K562 (cell line): ENCODE measurements around the gene PDE3A. TPM values are rescaled to one million over a fixed set of nuclear protein-coding genes. Genes with fewer than 3 reads are reported as not detected.

Experiments
- ATAC-seq: fragments of 200-7000 bp; cut with Tn5 transposase; 3 replicates; pipeline ENCODE4 v1.9.1; 2020; ENCODE audit warnings: moderate library complexity
- BruUV-seq: library from RNA; stranded (reverse); fragments of 400-500 nt; replicated peaks from 2 replicates; lab custom pipeline; 2021; lab: Mats Ljungman, UMichigan
- CTCF ChIA-PET: fragments of 300-600 bp; formaldehyde crosslinking; extraction: SDS; loops from one replicate; lab custom pipeline; 2021; ENCODE audit warnings: low intra/inter-chr PET ratio; lab: Yijun Ruan, JAX
- POLR2A ChIA-PET: fragments of 300-600, 350-650 bp; sonication (Branson Sonifier 250); formaldehyde crosslinking; extraction: SDS; loops from one replicate; lab custom pipeline; 2021; ENCODE audit warnings: antibody characterized with exemption, inconsistent platforms; lab: Yijun Ruan, JAX
- DNase-seq, 4 experiments: peaks; one replicate each; pipeline versions ENCODE4 v3.0.0 to v3.0.0-alpha.2; 2011 to 2018; ENCODE audit warnings: low spot score in 3 of 4, mixed read lengths in 3 of 4; ENCODE audit errors: extremely low read depth in 1 of 4
- FAIRE-seq: peaks from 2 replicates; lab custom pipeline; 2011; peaks lifted over from hg19 to GRCh38; lab: Jason Lieb, UNC
- H2AFZ ChIP-seq: 2 replicates; pipeline ENCODE4 v1.6.0; 2011; ENCODE audit warnings: low read depth, low read length, control low read depth, inconsistent platforms
- H3K27ac ChIP-seq: fragments of 200-600 bp; 3 replicates; pipeline ENCODE4 v1.8.0; 2011; ENCODE audit warnings: low read depth, mild to moderate bottlenecking, control low read depth, inconsistent platforms, low read length, moderate library complexity, mixed read lengths; ENCODE audit errors: extremely low read depth
- H3K27me3 ChIP-seq, 2 experiments: fragments of 300-600 bp in 1 of 2; 2 replicates in 1 of 2; 3 replicates in 1 of 2; pipeline versions ENCODE4 v1.6.0 to v1.8.0; 2011; ENCODE audit warnings: inconsistent platforms in 2 of 2, low read length in 2 of 2, mild to moderate bottlenecking in 1 of 2, mixed read lengths in 1 of 2, moderate library complexity in 1 of 2; ENCODE audit not compliant: control insufficient read depth in 2 of 2, insufficient read depth in 2 of 2
- H3K36me3 ChIP-seq: fragments of 300-600 bp; 3 replicates; pipeline ENCODE4 v1.8.0; 2011; ENCODE audit warnings: mild to moderate bottlenecking, low read length, inconsistent platforms; ENCODE audit not compliant: control insufficient read depth, insufficient read depth
- H3K4me1 ChIP-seq, 2 experiments: fragments of 200-600 bp in 1 of 2; replicated peaks in 1 of 2; 2 replicates in 1 of 2; 3 replicates in 1 of 2; pipeline versions ENCODE4 v1.5.1 to v1.8.0; 2011; ENCODE audit warnings: inconsistent platforms in 2 of 2, low read length in 2 of 2, mild to moderate bottlenecking in 1 of 2, mixed read lengths in 1 of 2, moderate library complexity in 1 of 2; ENCODE audit not compliant: control insufficient read depth in 2 of 2, insufficient read depth in 2 of 2
- H3K4me2 ChIP-seq: 2 replicates; pipeline ENCODE4 v1.6.1; 2011; ENCODE audit warnings: low read length, control low read depth, inconsistent platforms, mixed read lengths; ENCODE audit not compliant: insufficient read depth
- H3K4me3 ChIP-seq: fragments of 200-600 bp; sonication (generic), shearing (Covaris generic); 2 replicates; pipeline ENCODE4 v1.5.1; 2016; ENCODE audit warnings: control low read depth, inconsistent platforms
- H3K79me2 ChIP-seq: fragments of 200-600 bp; 3 replicates; pipeline ENCODE4 v1.8.0; 2011; ENCODE audit warnings: low read length, inconsistent platforms; ENCODE audit not compliant: control insufficient read depth, insufficient read depth
- H3K9ac ChIP-seq, 2 experiments: 2 replicates each; pipeline versions ENCODE4 v1.6.0 to v1.6.1; 2011; ENCODE audit warnings: low read depth in 2 of 2, low read length in 2 of 2, control low read depth in 1 of 2, inconsistent platforms in 1 of 2, mild to moderate bottlenecking in 1 of 2, mixed read lengths in 1 of 2; ENCODE audit not compliant: insufficient read depth in 1 of 2
- H3K9me1 ChIP-seq: one replicate; pipeline ENCODE4 v1.6.0; 2011; ENCODE audit warnings: inconsistent platforms, mild to moderate bottlenecking, low read length, moderate library complexity; ENCODE audit not compliant: control insufficient read depth, insufficient read depth
- H3K9me3 ChIP-seq: replicated peaks from 2 replicates; pipeline ENCODE4 v1.5.1; 2011; ENCODE audit warnings: low read depth, low read length, inconsistent platforms; ENCODE audit not compliant: control insufficient read depth, insufficient read depth
- H4K20me1 ChIP-seq: replicated peaks from 2 replicates; pipeline ENCODE4 v1.6.1; 2011; ENCODE audit warnings: low read length, inconsistent platforms, mixed read lengths; ENCODE audit not compliant: control insufficient read depth, insufficient read depth
- ARID1B ChIP-seq: fragments of 450-650 bp; IDR thresholded peaks from 2 replicates; pipeline ENCODE4 v1.6.1; 2016; ENCODE audit warnings: antibody characterized with exemption, mild to moderate bottlenecking, inconsistent platforms
- CEBPG ChIP-seq, 3 experiments: fragments of 200-800 bp in 1 of 3; sonication (Bioruptor generic) in 1 of 3; sonication (generic) in 1 of 3; formaldehyde crosslinking in 1 of 3; IDR thresholded peaks in 2 of 3; conservative IDR thresholded peaks in 1 of 3; 2 replicates each; pipeline versions ENCODE4 v1.6.1 to v1.8.0; 2016 to 2022; ENCODE audit warnings: missing compliant biosample characterization in 2 of 3, missing genetic modification characterization in 2 of 3, mild to moderate bottlenecking in 1 of 3, missing genetic modification reagents in 1 of 3
- EGR1 ChIP-seq: fragments of 450-650 bp; conservative IDR thresholded peaks from 2 replicates; pipeline ENCODE4 v1.6.1; 2017; ENCODE audit warnings: mild to moderate bottlenecking
- HLTF ChIP-seq: fragments of 450-650 bp; IDR thresholded peaks from 2 replicates; pipeline ENCODE4 v1.6.1; 2016
- HSF4 ChIP-seq: fragments of 250-450 bp; sonication (Bioruptor Pico); IDR thresholded peaks from 2 replicates; pipeline ENCODE4 v2.1.2; 2022; ENCODE audit warnings: mild to moderate bottlenecking, moderate library complexity, borderline replicate concordance
- KLF6 ChIP-seq: fragments of 250-450 bp; sonication (Bioruptor Pico); IDR thresholded peaks from 2 replicates; pipeline ENCODE4 v1.4.0; 2020; ENCODE audit warnings: mild to moderate bottlenecking, moderate library complexity, borderline replicate concordance
- NFIX ChIP-seq: fragments of 250-450 bp; sonication (Bioruptor Pico); IDR thresholded peaks from 2 replicates; pipeline ENCODE4 v1.4.0; 2020; ENCODE audit warnings: low read depth, mild to moderate bottlenecking, moderate library complexity
- OTX1 ChIP-seq: fragments of 450-650 bp; formaldehyde crosslinking; IDR thresholded peaks from 2 replicates; pipeline ENCODE4 v1.4.0; 2022; ENCODE audit warnings: mild to moderate bottlenecking
- POLR2A ChIP-seq: fragments of 450-650 bp; conservative IDR thresholded peaks from 2 replicates; pipeline ENCODE4 v1.6.1; 2016
- PTRF ChIP-seq: fragments of 450-650 bp; IDR thresholded peaks from 2 replicates; pipeline ENCODE4 v1.6.1; 2016; ENCODE audit warnings: mild to moderate bottlenecking, missing genetic modification characterization, missing compliant biosample characterization
- SLC30A9 ChIP-seq: fragments of 250-450 bp; sonication (Bioruptor Pico); IDR thresholded peaks from 2 replicates; pipeline ENCODE4 v1.8.0; 2022; ENCODE audit warnings: mild to moderate bottlenecking, moderate library complexity
- WHSC1 ChIP-seq: IDR thresholded peaks from one replicate; pipeline ENCODE4 v1.6.1; 2012; ENCODE audit warnings: low read length, control low read depth, inconsistent platforms
- ZNF316 ChIP-seq: fragments of 450-650 bp; IDR thresholded peaks from 2 replicates; pipeline ENCODE4 v1.6.1; 2016
- WGBS: fragments of 100-300 bp; shearing (Covaris generic); methylation state at CpG from one replicate; pipeline ENCODE4 v1.1.6; 2016; ENCODE audit warnings: low coverage, mixed read lengths; ENCODE audit not compliant: insufficient coverage; ENCODE audit errors: missing lambda C conversion rate; 5-methylcytosine and 5-hydroxymethylcytosine counted together
- in situ Hi-C: fragments of 300-500 bp; cut with MboI; formaldehyde crosslinking; loops from 4 replicates; pipeline ENCODE4 v1.15.0; 2018; ENCODE audit warnings: inconsistent platforms, mixed read lengths
- intact Hi-C: fragments of 100-400 bp; cut with micrococcal nuclease; formaldehyde crosslinking; loops from 2 replicates; pipeline ENCODE4 v1.14.2; 2022
- polyA plus RNA-seq, 8 experiments: library from polyadenylated mRNA; depleted of rRNA in 4 of 8; stranded (reverse) in 5 of 8; unstranded in 3 of 8; fragments of >200 nt; fragmentation: Nextera tagmentation in 2 of 8; fragmentation: Illumina TruSeq in 1 of 8; extraction: Ambion mirVana in 2 of 8; extraction: Trizol in 1 of 8; gene quantifications; 2 replicates each; pipeline versions ENCODE4 v1.2.1 to v1.2.3, GENCODE V29; 2011 to 2014; ENCODE audit warnings: inconsistent platforms in 1 of 8, missing spikeins in 1 of 8
- total RNA-seq, 7 experiments: library from RNA; depleted of rRNA in 6 of 7; stranded (reverse); fragments of >200 nt in 6 of 7; fragmentation: Illumina TruSeq in 2 of 7; extraction: Trizol in 2 of 7; gene quantifications; 2 replicates each; pipeline versions ENCODE4 v1.2.1 to v1.2.3, GENCODE V29; 2011 to 2021; ENCODE audit warnings: low replicate concordance in 1 of 7
- TF ChIP-seq, protein P1 (sequence below): sonication (generic); formaldehyde crosslinking; IDR thresholded peaks from 2 replicates; pipeline ENCODE4 v1.9.0; 2022; ENCODE audit warnings: mild to moderate bottlenecking, missing genetic modification reagents
- TF ChIP-seq, protein P2 (sequence below), 2 experiments: fragments of 200-800 bp in 1 of 2; sonication (Bioruptor generic) in 1 of 2; sonication (generic) in 1 of 2; formaldehyde crosslinking in 1 of 2; IDR thresholded peaks in 1 of 2; conservative IDR thresholded peaks in 1 of 2; 2 replicates each; pipeline versions ENCODE4 v1.5.0 to v1.6.1; 2016 to 2020; ENCODE audit warnings: missing compliant biosample characterization in 1 of 2, missing genetic modification characterization in 1 of 2, missing genetic modification reagents in 1 of 2
- TF ChIP-seq, protein P3 (sequence below): fragments of 450-650 bp; formaldehyde crosslinking; IDR thresholded peaks from 2 replicates; pipeline ENCODE4 v1.4.0; 2020; ENCODE audit warnings: mild to moderate bottlenecking, mixed read lengths
- TF ChIP-seq, protein P4 (sequence below): conservative IDR thresholded peaks from 2 replicates; pipeline ENCODE4 v1.6.1; 2011; ENCODE audit warnings: low read depth, mild to moderate bottlenecking, low read length; ENCODE audit not compliant: control insufficient read depth

The PDE3A gene
- total and polyA plus RNA-seq, 9 of the 15 experiments (the other 6 are each of a cell fraction or from before 2014, with no cell fraction given): 0.02 TPM; not detected in 8

DNA sequence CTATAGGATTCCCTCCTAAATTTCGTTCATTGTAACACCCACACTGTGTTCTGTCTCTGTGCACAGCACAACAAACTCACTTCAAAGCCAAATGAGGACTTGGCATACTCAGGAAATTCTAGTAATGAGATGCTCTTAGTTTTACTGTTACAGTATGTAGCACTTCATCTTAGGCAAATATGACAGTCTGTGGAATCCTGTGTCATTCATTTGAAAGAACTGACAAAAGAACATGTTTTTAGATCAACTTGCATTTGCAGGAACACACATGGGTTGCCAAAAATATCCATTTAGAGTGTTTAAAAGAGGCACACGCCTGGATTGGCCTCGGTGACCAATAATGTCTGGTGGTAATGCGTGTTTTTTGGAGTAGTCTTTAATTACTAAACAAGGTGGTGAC lies 56.5 kb downstream of the PDE3A start (continued):
- TF ChIP-seq, protein P1, sequence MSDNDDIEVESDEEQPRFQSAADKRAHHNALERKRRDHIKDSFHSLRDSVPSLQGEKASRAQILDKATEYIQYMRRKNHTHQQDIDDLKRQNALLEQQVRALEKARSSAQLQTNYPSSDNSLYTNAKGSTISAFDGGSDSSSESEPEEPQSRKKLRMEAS (CRISPR knock-in tag): no peak
- no peak for TF ChIP-seq WHSC1
- TF ChIP-seq, protein P2, sequence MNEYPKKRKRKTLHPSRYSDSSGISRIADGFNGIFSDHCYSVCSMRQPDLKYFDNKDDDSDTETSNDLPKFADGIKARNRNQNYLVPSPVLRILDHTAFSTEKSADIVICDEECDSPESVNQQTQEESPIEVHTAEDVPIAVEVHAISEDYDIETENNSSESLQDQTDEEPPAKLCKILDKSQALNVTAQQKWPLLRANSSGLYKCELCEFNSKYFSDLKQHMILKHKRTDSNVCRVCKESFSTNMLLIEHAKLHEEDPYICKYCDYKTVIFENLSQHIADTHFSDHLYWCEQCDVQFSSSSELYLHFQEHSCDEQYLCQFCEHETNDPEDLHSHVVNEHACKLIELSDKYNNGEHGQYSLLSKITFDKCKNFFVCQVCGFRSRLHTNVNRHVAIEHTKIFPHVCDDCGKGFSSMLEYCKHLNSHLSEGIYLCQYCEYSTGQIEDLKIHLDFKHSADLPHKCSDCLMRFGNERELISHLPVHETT (CRISPR knock-in tag; conservative IDR thresholded peaks at IDR 0.05 in 1 of 2, IDR thresholded peaks at IDR 0.05 in 1 of 2): no peak

DNA sequence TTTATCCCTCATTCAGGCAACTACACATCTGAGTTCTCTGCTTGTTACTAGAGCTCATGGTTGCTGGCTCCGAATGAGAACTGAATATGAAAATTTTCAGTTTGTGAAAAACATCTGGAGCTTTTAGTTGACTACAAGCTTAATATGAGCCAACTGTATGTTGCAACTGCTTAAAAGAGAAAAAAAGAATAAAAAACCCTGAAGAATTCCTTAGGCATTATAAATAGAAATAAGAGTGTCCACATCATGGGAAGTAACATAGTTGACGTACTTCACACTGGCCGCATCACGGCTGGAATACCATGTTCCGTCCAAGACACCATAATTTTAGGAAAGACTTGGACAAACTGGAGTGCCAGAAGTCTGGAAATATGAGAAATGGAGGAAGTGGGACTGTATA lies 57.9 kb downstream of the PDE3A start:
- no peak overlapping the region for H3K4me2 ChIP-seq
- ChIA-PET POLR2A (interaction anchor here (0.7 kb wide), 1 partner anchor 402 kb away, joined by 3 read pairs; no protein-coding TSS in a partner anchor), CTCF (no interaction called here)
- ATAC-seq (no peak), DNase-seq (no peak), FAIRE-seq (no peak)
- WGBS: 10% methylated on average over 1 of the region's 5 CpGs
- H3K79me2 ChIP-seq: no peaks in the 10 kb centered on the region
- H3K36me3 ChIP-seq: no peaks in the 10 kb centered on the region
- H3K27ac ChIP-seq: no peak overlapping the region
- H3K9ac ChIP-seq: no peak overlapping the region
- no peaks in the 10 kb centered on the region for H3K4me1 ChIP-seq
- intact Hi-C loops: no loop called here
- no peaks in the 10 kb centered on the region for H4K20me1 ChIP-seq
- H3K9me3 ChIP-seq: no peaks in the 10 kb centered on the region
- in situ Hi-C loops: no loop called here
- no peak overlapping the region for H3K4me3 ChIP-seq
- no peaks in the 10 kb centered on the region for H3K9me1 ChIP-seq
- H3K27me3 ChIP-seq: no peaks in the 10 kb centered on the region
- H2AFZ ChIP-seq: no peak overlapping the region
- no TSS peak for BruUV-seq
- TF ChIP-seq SLC30A9 (CRISPR knock-in tag) (no peak), ARID1B (no peak), KLF6 (CRISPR knock-in tag) (no peak), OTX1 (CRISPR knock-in tag) (no peak), ZNF316 (no peak), PTRF (tag) (no peak), HLTF (no peak), EGR1 (no peak), WHSC1 (no peak), HSF4 (CRISPR knock-in tag) (no peak), CEBPG (CRISPR knock-in tag; IDR thresholded peaks at IDR 0.05) (no peak), CEBPG (tag; conservative IDR thresholded peaks at IDR 0.05 in 1 of 2, IDR thresholded peaks at IDR 0.05 in 1 of 2) (no peak), POLR2A (no peak), NFIX (CRISPR knock-in tag) (no peak)
- TF ChIP-seq, protein P3, sequence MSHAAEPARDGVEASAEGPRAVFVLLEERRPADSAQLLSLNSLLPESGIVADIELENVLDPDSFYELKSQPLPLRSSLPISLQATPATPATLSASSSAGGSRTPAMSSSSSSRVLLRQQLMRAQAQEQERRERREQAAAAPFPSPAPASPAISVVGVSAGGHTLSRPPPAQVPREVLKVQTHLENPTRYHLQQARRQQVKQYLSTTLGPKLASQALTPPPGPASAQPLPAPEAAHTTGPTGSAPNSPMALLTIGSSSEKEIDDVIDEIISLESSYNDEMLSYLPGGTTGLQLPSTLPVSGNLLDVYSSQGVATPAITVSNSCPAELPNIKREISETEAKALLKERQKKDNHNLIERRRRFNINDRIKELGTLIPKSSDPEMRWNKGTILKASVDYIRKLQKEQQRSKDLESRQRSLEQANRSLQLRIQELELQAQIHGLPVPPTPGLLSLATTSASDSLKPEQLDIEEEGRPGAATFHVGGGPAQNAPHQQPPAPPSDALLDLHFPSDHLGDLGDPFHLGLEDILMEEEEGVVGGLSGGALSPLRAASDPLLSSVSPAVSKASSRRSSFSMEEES (CRISPR knock-in tag): no peak
- TF ChIP-seq, protein P4, sequence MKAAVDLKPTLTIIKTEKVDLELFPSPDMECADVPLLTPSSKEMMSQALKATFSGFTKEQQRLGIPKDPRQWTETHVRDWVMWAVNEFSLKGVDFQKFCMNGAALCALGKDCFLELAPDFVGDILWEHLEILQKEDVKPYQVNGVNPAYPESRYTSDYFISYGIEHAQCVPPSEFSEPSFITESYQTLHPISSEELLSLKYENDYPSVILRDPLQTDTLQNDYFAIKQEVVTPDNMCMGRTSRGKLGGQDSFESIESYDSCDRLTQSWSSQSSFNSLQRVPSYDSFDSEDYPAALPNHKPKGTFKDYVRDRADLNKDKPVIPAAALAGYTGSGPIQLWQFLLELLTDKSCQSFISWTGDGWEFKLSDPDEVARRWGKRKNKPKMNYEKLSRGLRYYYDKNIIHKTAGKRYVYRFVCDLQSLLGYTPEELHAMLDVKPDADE: no peak
